Stimulated activated CD8-positive, alpha-beta memory T cell treated with anti-CD3 and anti-CD28 coated beads, Interleukin-12 subunit alpha, Interleukin-12 subunit beta, amount 100 ng/mL, for 4 hours (primary cell): ENCODE measurements around the gene SRCAP.
A peak's percentile ranks its signal among the peaks of the same experiment; 100 is the strongest.

Experiments used
- DNase-seq: peaks from one replicate; pipeline ENCODE4 v3.0.0-alpha.2; 2020; ENCODE audit warnings: low read depth

Gene SRCAP

GRCh38 chr16:30698816-30699614 lies at the start of gene SRCAP:
SRCAP (plus strand) TSS chr16:30699171; CDS start chr16:30700825, 1,654 bp downstream.
- peak; percentile 82 for DNase-seq

- no peak for DNase-seq
Observed at GRCh38 chr16:30649725-30650368, 49.1 kb upstream of the SRCAP start.

- DNase-seq = peak; percentile 95
Observed at GRCh38 chr16:30650369-30651123, 48.4 kb upstream of the SRCAP start, which contains the start of gene PRR14. PRR14 (plus strand) TSS chr16:30650960; CDS start chr16:30651646, 686 bp downstream.

- peak; percentile 71 for DNase-seq
Observed at GRCh38 chr16:30651124-30652004, 47.6 kb upstream of the SRCAP start.

GRCh38 chr16:30652005-30652296 lies 47.0 kb upstream of the SRCAP start:
- no peak for DNase-seq

GRCh38 chr16:30652718-30653117 lies 46.3 kb upstream of the SRCAP start:
- DNase-seq = no peak

GRCh38 chr16:30654856-30655255 lies 44.1 kb upstream of the SRCAP start:
- no peak for DNase-seq

GRCh38 chr16:30655815-30656347 lies 43.1 kb upstream of the SRCAP start:
- DNase-seq = no peak

GRCh38 chr16:30656388-30656787 lies 42.6 kb upstream of the SRCAP start:
- no peak for DNase-seq

GRCh38 chr16:30656974-30657865 lies 41.8 kb upstream of the SRCAP start:
- DNase-seq = no peak

- peak; percentile 99 for DNase-seq
Observed at GRCh38 chr16:30657866-30658730, 40.9 kb upstream of the SRCAP start, which contains the start of gene FBRS. FBRS (plus strand) TSS chr16:30658431; CDS start chr16:30659519, 1,088 bp downstream.

- peak; percentile 58 for DNase-seq
Observed at GRCh38 chr16:30658731-30659506, 40.1 kb upstream of the SRCAP start.

GRCh38 chr16:30659507-30660423 lies 39.2 kb upstream of the SRCAP start:
- peak; percentile 39 for DNase-seq

- DNase-seq = peak; percentile 63
Observed at GRCh38 chr16:30660424-30661261, 38.3 kb upstream of the SRCAP start.

GRCh38 chr16:30662449-30662848 lies 36.5 kb upstream of the SRCAP start:
- DNase-seq = no peak

- DNase-seq = no peak
Observed at GRCh38 chr16:30663038-30663437, 35.9 kb upstream of the SRCAP start.

GRCh38 chr16:30663820-30664219 lies 35.2 kb upstream of the SRCAP start:
- no peak for DNase-seq
